HFFc6 (cell line): Measurements from ENCODE around the gene LYPD8. TPM values are rescaled to one million over a fixed set of nuclear protein-coding genes. Genes with fewer than 3 reads are reported as not detected.

Experiments
- DNase-seq: peaks from one replicate; pipeline ENCODE4 v3.0.0-alpha.2; 2018
- H3K27ac Mint-ChIP-seq: 2 replicates; pipeline ENCODE4 v1.8.0; 2020; ENCODE audit warnings: mild to moderate bottlenecking, mixed read lengths
- H3K27me3 Mint-ChIP-seq: 2 replicates; pipeline ENCODE4 v1.8.0; 2021; ENCODE audit warnings: mild to moderate bottlenecking, moderate library complexity, mixed read lengths; ENCODE audit not compliant: insufficient read depth
- H3K36me3 Mint-ChIP-seq: 2 replicates; pipeline ENCODE4 v1.8.0; 2021; ENCODE audit warnings: low read depth, mixed read lengths
- H3K4me1 Mint-ChIP-seq: 2 replicates; pipeline ENCODE4 v1.8.0; 2020; ENCODE audit warnings: low read depth, mixed read lengths
- H3K4me3 Mint-ChIP-seq: 2 replicates; pipeline ENCODE4 v1.8.0; 2020; ENCODE audit warnings: mild to moderate bottlenecking, moderate library complexity, mixed read lengths
- H3K9me3 Mint-ChIP-seq: 2 replicates; pipeline ENCODE4 v1.8.0; 2020; ENCODE audit warnings: mild to moderate bottlenecking, mixed read lengths
- total RNA-seq, 6 experiments: library from RNA; stranded (reverse); fragmentation: NEBNext Ultra II Directional; extraction: Animal tissue kit (Norgen Biotek cat#: 25700); gene quantifications; 2 replicates in 1 of 6; 3 replicates in 5 of 6; pipeline ENCODE4 v1.2.3, GENCODE V29; 2021
- TF ChIP-seq, protein P1 (sequence below): fragments of 200-600 bp; sonication (generic); IDR thresholded peaks from 2 replicates; pipeline ENCODE4 v1.5.0; 2021; ENCODE audit warnings: antibody characterized with exemption, mild to moderate bottlenecking

The LYPD8 gene
- total RNA-seq, 6 experiments from 2014 or later = 0.14 to 0.58 (median 0.25) TPM; not detected in 2

- Mint-ChIP-seq H3K4me3 (no peak overlapping the region), H3K9me3 (no peaks in the 10 kb centered on the region)
These were observed 31.9 kb upstream of the LYPD8 start for GRCh38 chr1:248787430-248787829.

GRCh38 chr1:248786156-248786555 is 30.6 kb upstream of the LYPD8 start:
- no peaks in the 10 kb centered on the region for H3K9me3 Mint-ChIP-seq
- DNase-seq = no peak
- no peaks in the 10 kb centered on the region for H3K36me3 Mint-ChIP-seq
- no peak overlapping the region for H3K4me3 Mint-ChIP-seq
- H3K4me1 Mint-ChIP-seq = no peaks in the 10 kb centered on the region
- H3K27ac Mint-ChIP-seq = no peak overlapping the region
- peaks cover 6% of the 10 kb centered on the region for H3K27me3 Mint-ChIP-seq
- TF ChIP-seq, protein P1, sequence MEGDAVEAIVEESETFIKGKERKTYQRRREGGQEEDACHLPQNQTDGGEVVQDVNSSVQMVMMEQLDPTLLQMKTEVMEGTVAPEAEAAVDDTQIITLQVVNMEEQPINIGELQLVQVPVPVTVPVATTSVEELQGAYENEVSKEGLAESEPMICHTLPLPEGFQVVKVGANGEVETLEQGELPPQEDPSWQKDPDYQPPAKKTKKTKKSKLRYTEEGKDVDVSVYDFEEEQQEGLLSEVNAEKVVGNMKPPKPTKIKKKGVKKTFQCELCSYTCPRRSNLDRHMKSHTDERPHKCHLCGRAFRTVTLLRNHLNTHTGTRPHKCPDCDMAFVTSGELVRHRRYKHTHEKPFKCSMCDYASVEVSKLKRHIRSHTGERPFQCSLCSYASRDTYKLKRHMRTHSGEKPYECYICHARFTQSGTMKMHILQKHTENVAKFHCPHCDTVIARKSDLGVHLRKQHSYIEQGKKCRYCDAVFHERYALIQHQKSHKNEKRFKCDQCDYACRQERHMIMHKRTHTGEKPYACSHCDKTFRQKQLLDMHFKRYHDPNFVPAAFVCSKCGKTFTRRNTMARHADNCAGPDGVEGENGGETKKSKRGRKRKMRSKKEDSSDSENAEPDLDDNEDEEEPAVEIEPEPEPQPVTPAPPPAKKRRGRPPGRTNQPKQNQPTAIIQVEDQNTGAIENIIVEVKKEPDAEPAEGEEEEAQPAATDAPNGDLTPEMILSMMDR = no peak

More at GRCh38 chr1:248787430-248787829, 31.9 kb upstream of the LYPD8 start:
- Mint-ChIP-seq H3K36me3 (no peaks in the 10 kb centered on the region), H3K27me3 (peaks cover 3% of the 10 kb centered on the region), H3K27ac (no peak overlapping the region), H3K4me1 (no peaks in the 10 kb centered on the region)
- TF ChIP-seq, protein P1 = no peak
- no peak for DNase-seq

GRCh38 chr1:248783367-248783766 is 27.8 kb upstream of the LYPD8 start:
- DNase-seq = no peak
- Mint-ChIP-seq H3K27me3 (peaks cover 4% of the 10 kb centered on the region), H3K36me3 (no peaks in the 10 kb centered on the region), H3K9me3 (no peaks in the 10 kb centered on the region), H3K4me1 (no peaks in the 10 kb centered on the region), H3K4me3 (no peak overlapping the region), H3K27ac (no peak overlapping the region)
- TF ChIP-seq, protein P1 = no peak

DNA sequence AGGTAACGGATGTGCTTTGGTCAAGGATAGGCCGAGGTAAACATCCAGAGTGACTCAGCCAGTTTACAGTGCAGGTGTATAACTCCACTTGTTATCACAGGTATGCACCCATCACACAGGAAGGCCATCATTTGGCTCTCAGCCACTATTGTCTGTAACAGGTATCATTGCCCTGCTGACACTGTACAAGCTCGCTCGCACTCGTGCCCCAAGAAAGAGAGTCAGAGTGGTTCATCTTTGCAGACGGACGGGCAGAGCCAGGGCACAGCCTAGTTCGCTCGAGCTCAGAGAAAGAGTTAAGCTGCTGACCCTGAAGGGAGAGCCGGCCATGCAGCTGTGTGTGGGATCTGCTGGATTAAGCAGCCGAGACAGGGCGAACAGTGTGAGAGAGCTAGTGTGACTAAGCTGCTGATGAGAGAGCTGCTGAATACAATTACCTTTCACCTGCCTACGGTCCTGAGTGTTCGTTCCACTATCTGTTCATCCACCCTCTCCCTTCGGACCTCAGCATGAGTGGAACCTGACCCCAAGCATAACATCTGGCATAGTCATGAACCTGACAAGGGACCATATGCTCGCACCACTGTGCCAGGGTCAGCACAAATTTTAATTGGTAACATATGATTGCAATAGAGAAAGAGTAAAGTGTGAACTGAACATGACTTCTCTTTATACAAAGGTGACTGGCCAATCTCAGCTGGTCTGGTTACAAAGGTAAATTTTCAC is 27.0 kb upstream of the LYPD8 start:
- Mint-ChIP-seq H3K9me3 (no peaks in the 10 kb centered on the region), H3K4me1 (no peaks in the 10 kb centered on the region), H3K27me3 (peaks cover 4% of the 10 kb centered on the region), H3K36me3 (no peaks in the 10 kb centered on the region), H3K4me3 (no peak overlapping the region), H3K27ac (no peak overlapping the region)
- DNase-seq = no peak
- TF ChIP-seq, protein P1 = no peak

GRCh38 chr1:248779350-248779749 is 23.8 kb upstream of the LYPD8 start:
- Mint-ChIP-seq H3K27me3 (peaks cover 6% of the 10 kb centered on the region), H3K4me1 (no peaks in the 10 kb centered on the region), H3K36me3 (no peaks in the 10 kb centered on the region), H3K9me3 (no peaks in the 10 kb centered on the region; the same call in 1 of the 2 replicates), H3K4me3 (no peak overlapping the region), H3K27ac (no peak overlapping the region)
- DNase-seq = no peak
- TF ChIP-seq, protein P1 = no peak
